ENCODE results near the gene ANO8.
A peak's percentile ranks its signal among the peaks of the same experiment; 100 is the strongest.
"Not testable (repeated sequence)": the region's sequence is repeated elsewhere in the genome, so short reads cannot be mapped to it uniquely, and the experiment has no call there.

Gene ANO8

GRCh38 chr19:17283504-17283996 is 51.1 kb downstream of the ANO8 start:
- DNase-seq = no peak

GRCh38 chr19:17282488-17283125 is 52.0 kb downstream of the ANO8 start:
- DNase-seq = peak; percentile 77

GRCh38 chr19:17281391-17282304 is 53.0 kb downstream of the ANO8 start, which contains the start of gene ANKLE1:
Gene ANKLE1 (plus strand): TSS chr19:17281901. CDS start chr19:17281921, 20 bp downstream.
- DNase-seq = peak; percentile 35

GRCh38 chr19:17279436-17279835 is 55.2 kb downstream of the ANO8 start:
- no peak for DNase-seq

- no peak for DNase-seq
Measured at GRCh38 chr19:17275441-17276175, 59.0 kb downstream of the ANO8 start.

GRCh38 chr19:17274892-17275291 is 59.8 kb downstream of the ANO8 start:
- not testable (repeated sequence) for DNase-seq
